HG02981 (cell line): ENCODE measurements around the gene NDUFS3.
A peak's percentile ranks its signal among the peaks of the same experiment; 100 is the strongest.
"Not testable (repeated sequence)": the region's sequence is repeated elsewhere in the genome, so short reads cannot be mapped to it uniquely, and the experiment has no call there.

ENCODE experiments used
- ATAC-seq: cut with Tn5 transposase; IDR thresholded peaks from one replicate; pipeline ENCODE4 v1.9.1; 2021; ENCODE audit warnings: mild to moderate bottlenecking, moderate library complexity; ENCODE audit not compliant: unreplicated experiment

NDUFS3 gene

DNA sequence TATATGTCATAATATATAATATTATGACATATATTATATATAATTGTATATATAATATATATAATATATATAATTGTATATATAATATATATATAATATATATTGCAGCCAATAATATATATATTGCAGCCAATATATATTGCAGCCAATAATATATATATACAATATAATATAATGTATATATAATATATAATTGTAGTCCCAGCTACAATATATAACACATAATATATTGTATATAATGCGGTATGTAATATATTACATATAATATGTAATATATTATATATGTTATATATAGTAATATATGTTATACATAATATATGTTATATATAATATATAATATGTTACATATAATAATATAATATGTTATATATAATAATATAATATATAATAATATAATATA lies 20.2 kb upstream of the NDUFS3 start:
- ATAC-seq: no peak

DNA sequence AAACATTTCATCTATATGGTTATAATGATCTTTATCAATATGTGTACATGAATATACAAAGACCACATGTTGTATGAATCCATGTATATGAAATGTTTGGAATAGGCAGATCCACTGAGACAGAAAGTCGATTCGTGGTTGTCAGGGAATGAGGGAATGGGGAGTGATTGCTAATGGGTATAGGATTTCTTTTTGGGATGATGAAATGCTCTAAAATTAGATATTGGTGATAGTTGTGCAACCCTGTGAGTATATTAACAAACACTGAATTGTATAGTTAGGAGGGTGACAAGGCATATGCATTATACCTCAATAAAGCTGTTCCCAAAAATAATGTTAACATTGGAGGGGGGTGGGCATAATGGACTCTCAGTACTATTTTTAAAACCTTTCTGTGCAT lies 18.4 kb upstream of the NDUFS3 start:
- no peak for ATAC-seq

DNA sequence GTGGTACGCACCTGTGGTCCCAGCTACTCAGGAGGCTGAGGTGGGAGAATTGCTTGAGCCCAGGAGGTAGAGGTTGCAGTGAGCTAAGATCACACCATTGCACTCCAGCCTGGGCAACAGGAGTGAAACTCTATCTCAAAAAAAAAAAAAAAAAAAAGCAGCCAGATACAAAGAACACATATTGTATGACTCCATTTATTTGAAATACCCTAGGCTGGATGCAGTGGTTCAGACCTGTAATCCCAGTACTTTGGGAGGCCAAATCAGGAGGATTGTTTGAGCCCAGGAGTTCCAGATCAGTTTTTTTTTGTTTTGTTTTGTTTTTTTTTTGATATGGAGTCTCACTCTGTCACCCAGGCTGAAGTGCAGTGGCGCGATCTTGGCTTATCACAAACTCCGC lies 16.5 kb upstream of the NDUFS3 start:
- ATAC-seq: not testable (repeated sequence)

DNA sequence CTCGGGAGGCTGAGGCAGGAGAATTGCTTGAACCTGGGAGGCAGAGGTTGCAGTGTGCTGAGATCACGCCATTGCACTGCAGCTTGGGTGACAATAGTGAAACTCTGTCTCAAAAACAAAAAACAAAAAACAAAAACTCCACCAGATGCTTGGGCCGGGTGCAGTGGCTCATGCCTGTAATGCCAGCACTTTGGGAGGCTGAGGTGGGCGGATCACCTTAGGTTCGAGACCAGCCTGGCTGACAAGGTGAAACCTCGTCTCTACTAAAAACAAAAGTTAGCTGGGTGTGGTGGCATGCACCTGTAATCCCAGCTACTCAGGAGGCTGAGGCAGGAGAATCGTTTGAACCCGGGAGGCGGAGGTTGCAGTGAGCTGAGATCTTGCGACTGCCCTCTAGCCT lies 14.5 kb upstream of the NDUFS3 start:
- ATAC-seq: not testable (repeated sequence)

DNA sequence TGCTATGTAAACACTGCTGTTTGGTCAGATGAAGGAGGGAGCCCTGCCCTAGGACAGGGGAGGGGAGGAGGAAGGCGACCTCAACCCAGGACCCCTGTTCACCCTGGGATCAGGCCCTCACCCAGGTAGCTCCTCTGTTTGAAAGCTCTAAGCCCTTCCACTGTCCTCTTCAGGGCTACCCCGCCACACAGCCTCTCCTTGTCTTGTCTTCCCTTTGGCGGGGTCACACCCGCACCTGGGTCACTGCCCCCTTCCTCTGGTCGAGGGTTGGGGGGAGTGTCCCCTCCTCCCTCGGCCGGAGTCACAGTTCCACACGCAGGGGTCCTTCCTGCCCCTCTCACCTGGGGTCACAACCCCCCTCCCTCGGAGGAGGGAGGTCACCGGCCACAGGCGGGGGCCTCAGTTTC lies 13.9 kb upstream of the NDUFS3 start:
- no peak for ATAC-seq

DNA sequence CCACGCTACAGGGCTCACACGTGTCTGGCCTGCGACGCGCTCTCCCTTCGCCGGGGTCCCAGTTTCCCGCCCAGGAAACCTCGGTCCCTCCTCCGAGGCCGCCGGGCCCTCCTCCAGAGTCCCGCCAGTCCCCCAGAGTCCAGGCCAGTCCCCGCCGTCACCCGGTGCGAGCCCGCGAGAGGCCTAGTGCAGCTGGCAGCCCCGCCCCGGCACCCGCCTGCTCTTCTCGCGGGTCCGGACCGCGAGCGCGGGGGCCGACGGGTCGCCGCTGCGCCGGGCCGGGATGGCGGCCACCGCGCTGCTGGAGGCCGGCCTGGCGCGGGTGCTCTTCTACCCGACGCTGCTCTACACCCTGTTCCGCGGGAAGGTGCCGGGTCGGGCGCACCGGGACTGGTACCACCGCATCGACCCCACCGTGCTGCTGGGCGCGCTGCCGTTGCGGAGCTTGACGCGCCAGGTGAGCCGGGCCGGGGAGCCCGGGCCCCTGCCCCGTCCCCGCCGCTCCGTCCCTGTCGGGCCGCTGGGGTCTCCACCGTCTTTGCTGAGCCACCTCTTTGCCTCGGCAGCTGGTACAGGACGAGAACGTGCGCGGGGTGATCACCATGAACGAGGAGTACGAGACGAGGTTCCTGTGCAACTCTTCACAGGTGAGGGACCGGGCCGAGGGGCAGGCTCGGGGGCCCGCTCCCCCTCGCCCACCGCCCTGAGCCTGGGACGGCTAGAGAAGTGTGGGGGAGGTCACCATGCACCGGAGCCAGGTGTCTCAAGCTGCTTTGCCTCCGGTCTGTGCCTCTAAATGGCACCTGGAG lies 13.3 kb upstream of the NDUFS3 start, which contains the start of gene PTPMT1:
Gene PTPMT1, plus strand, starts transcription at position 260 of the 809 bp plus-strand sequence. Its CDS starts 24 bp downstream, at position 284.
- ATAC-seq: peak; percentile 82

DNA sequence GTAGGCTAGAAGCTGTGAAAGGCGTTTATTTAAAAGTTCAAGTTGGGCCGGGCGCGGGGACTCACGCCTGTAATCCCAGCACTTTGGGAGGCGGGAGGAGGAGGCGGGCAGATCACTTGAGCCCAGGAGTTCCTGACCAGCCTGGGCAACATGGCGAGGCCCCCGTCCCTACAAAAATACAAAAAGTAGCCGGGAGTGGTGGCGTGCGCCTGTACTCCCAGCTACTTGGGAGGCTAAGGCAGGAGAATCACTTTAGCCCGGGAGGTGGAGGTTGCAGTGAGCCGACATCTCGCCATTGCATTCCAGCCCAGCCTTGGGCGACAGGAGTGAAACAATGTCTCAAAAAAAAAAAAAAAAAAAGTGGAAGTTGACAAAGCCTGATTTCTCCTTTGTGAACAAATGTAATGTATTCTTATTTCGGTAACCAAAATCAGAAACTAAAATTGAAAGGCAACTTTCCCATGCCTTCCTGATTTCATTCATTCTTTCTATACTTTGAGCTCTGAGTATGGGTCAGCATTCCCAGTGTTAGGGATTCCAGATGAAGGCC lies 12.7 kb upstream of the NDUFS3 start:
- no peak for ATAC-seq

DNA sequence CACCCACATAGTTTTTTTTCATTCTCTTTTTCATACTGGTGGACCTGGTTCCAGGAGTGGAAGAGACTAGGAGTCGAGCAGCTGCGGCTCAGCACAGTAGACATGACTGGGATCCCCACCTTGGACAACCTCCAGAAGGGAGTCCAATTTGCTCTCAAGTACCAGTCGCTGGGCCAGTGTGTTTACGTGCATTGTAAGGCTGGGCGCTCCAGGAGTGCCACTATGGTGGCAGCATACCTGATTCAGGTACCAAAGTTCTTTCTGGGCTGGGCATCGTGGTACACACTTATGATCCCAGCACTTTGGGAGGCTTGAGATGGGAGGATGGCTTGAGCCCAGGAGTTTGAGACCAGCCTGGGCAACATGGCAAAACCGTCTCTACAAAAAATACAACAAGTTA lies 9.2 kb upstream of the NDUFS3 start:
- no peak for ATAC-seq

DNA sequence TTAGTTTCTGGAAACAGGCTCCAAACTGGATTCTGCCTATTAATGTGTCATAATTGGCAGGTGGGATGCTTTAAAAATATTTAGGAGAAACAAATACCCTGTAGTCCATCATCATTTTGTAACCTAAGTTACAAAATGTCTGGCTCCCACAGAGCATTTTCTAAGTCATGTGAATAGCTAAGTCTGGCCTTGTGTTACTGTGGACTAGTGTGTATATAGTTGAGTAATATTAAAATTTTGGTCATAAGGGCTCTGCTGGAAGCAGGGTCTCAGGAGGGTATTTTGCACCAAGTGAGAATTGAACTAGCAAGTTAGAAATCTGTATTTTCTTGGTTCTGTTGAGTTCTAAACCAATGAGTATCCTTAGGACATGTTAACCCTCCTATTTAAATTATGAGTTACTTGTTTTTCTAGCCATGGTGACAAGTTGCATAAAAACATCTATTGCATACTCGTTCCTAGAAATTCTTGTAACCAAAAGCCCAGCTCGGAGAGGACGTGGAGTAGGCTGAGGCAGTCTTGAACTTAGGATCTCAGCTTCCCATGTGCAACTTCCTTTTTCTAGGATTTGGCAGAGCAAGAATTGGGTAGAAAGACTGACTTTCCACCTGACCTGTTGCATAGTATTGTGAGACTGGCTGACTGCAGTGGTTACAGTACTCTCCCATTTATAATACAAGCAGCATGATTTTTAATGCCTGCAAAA lies 8.1 kb upstream of the NDUFS3 start:
- ATAC-seq: no peak

DNA sequence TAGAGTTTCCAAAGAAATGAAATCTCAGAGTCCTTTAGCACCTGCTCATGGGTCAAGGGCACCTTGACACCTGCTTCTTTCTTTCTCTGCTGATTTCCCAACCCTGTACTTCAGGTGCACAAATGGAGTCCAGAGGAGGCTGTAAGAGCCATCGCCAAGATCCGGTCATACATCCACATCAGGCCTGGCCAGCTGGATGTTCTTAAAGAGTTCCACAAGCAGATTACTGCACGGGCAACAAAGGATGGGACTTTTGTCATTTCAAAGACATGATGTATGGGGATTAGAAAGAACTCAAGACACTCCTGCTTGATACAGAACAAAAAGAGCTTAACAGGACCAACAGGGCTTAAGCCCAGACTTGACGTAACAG lies 7.5 kb upstream of the NDUFS3 start:
- ATAC-seq: no peak

DNA sequence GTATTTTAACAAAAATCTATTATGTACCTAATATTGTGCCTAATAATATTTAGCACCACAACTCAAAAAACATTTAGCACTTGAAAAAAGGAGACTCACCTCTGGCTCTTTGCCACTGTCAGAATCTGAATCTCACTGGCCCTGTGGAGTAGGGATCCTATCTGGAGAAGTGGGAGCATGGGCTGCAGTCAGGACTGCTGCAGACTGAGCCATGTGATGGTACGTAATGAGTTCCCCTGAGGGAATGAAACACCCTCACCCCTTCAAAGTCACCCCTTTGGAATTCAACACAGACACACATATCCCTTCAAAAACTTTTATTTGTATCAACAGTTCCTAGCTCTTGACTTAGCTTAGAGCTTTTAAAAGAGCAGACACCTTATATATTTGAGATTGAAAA lies 7.0 kb upstream of the NDUFS3 start:
- ATAC-seq: no peak

DNA sequence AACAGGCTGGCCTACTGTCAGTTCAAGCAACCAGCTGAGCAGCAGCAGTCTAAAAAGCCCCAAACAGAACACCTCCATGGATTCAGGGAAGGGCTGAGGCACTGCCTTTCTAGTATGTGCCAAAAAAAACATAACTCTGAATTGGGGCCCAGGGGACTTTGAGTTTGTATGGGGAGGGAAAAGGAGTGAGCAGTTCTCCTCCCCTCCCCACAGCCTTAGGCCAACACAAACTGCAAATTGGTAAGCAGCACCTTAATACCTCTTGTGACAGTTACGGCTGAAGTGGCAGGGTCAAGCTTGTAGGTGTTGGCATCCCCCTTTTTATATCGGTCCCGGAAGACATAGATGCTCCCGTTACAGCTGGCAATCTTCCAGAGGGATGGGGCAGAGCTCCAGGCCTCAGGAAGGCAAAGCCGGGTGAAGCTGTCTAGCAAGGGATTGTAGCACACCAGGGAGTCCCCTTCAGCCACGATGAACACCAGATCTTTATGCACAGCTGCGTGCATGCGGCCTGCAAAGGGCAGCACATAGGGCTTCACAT lies 6.1 kb upstream of the NDUFS3 start:
- ATAC-seq: no peak

DNA sequence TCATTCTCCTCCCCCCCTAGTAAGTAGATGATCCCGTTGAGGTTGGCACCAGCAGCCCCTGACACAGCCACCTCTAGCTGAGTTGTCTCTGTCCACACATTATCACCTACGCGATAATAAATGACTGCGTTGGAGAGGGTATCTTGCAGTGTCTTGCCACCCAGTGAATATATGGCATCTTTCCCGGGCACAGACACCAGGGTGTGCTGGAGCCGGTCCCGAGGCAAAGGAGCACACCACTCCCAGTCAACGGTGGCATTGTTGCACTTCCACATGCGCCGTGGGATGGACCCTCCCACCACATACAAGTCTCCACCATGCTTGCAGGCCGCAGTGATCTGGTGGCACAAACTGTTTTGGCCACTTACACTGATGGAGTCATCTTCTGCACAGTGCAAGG lies 5.6 kb upstream of the NDUFS3 start:
- no peak for ATAC-seq

DNA sequence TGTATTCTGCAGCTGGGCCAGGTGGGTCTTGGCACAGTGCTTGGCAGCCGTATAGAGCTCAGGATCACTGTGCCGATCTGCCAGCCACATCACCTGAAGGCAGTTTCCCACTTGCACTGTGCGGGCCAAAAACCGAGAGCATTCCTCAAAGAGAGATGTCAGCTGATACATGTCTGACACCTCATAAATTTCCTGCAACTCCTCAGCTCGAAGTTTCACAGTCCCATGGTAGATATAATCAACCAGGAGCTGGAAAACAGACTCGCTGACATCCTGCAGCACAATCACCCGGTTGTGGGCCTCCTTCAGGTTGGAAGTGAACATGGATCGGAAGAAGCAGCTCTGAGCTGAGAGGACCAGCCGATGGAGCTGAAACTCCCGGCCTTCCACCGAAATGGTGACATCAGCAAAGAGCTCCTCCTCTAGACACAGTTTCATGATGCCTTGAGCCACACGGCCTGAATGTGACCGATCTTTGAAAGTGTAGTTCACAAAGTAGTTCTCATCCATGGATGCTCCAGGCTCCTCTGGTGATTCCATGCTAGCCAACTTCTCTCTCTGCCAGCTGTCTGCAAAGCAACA lies 1.3 kb upstream of the NDUFS3 start:
- ATAC-seq: no peak

DNA sequence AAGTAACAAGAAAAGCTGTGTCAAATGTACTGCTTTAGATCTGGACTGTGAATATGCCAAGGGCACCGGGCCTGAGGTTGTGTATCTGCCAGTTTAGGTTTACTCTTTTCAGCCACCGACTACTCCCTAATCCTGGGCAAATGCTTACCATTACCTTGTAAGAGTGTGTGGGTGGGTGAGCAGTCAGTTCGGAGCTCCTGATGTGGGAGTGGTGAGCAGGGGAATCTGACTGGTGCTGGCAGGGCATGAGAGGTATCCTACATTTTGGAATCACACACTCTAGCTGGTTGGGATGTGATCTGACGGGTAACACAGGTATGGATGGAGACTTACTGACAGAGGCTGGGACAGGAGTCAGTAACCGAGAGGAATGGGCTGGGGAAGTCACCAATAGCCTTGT lies 5.0 kb downstream of the NDUFS3 start:
- no peak for ATAC-seq

DNA sequence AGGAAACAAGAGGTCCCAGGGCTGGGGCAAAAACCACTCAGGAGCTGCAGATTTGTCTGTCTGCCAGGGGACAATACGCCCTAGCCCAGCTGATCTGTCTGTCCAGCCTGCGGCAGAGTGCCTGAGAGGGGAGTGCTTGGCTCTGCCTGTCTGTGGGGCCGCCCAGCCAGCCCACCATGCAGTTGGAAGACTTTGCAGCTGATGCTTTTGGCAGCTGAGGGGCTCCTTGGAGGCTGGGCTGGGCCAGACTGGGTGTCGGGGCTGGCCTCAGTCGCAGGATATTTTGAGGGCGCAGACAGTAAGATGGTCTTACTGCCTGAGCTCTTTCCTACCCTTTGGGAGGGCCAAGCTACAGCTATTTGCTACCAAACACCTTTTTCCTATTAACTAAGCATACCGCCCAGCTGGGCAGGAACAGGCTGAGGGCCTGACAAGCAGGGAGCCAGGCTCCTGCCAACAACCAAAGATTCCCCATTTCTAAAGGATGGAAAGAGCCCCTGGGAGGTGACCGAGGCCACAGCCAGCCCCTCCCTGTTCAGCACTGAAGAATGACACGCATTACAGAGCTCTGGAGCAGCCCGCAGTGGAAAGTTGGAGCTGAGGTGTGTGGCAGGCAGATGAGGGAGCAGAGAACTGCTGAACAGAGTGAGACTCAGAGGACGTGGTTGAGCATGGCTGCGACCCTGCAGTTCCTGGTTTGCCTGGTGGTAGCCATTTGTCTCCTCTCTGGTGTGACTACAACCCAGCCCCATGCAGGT lies 7.4 kb downstream of the NDUFS3 start, which contains the start of gene FAM180B:
Gene FAM180B, plus strand, starts transcription at position 581 of the 758 bp plus-strand sequence. Its CDS starts 91 bp downstream, at position 672.
- no peak for ATAC-seq

DNA sequence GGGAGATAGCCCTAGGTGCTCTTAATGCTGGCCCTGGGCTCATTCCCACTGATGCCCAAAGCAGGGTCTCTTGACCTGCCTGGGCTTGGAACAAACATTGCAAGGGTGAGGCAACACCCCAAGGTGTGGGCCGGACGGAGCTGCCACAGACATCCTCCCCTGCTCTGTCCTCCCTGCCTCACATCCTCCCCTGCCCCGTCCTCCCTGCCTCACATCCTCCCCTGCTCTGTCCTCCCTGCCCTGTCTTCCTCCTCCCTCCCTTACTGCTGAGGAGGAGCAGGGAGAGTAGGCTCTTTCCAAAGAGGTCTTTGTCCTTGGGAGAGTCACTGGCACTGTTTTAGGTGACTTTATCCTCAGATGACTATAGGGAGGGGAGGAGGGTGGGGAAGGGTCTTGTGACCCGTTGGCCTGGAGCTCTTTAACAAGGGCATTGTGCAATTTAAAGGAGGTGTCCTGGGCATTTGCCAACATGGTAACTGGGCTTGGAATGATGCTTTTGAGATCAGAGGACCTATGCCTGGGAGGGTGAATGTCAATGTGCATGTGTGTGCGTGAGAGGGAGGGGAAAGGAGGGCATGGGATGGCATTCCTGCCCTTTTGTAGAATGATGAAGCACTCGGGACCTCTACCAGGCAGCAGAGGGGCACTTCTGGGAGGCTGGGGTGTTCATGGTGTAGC lies 8.3 kb downstream of the NDUFS3 start:
- no peak for ATAC-seq

DNA sequence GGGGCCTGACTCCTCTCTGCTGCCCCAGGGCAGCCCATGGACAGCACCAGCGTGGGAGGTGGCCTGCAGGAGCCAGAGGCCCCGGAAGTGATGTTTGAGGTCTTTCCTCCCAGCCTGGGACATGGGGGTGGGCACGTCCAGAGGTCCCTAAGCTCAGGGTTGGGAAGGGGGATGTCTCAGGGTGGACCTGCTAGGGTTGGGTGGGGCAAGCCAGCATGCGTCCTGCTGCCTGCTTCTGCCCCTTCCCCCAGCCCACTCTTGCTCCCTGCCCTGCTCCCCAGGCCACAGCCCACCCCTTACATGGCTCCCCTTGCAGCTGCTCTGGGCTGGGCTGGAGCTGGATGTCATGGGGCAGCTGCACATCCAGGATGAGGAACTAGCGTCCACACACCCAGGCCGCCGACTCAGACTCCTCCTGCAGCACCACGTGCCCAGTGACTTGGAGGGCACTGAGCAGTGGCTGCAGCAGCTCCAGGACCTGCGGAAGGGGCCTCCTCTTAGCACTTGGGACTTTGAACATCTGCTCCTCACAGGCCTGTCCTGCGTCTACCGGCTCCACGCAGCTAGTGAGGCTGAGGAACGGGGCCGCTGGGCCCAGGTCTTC lies 9.0 kb downstream of the NDUFS3 start:
- no peak for ATAC-seq

DNA sequence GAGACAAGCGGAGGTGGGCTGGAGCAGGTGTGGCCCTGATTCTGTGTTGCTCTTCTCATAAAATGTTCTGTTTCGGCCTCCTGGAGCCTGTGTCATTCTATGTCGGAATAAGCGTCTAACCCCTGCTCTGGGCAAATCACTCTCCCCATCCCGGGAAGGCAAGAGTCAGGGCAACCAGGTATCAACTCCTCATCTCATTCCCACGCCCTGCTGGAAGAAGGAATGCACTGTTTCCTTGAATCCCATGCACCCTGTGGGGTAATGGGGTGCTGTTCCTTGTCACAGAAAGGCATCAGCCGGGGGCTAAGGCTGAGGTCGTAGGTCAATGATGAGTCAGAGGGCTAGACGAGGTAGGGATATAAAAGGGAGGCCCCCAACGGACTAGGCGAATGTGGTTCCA lies 10.2 kb downstream of the NDUFS3 start:
- ATAC-seq: no peak

DNA sequence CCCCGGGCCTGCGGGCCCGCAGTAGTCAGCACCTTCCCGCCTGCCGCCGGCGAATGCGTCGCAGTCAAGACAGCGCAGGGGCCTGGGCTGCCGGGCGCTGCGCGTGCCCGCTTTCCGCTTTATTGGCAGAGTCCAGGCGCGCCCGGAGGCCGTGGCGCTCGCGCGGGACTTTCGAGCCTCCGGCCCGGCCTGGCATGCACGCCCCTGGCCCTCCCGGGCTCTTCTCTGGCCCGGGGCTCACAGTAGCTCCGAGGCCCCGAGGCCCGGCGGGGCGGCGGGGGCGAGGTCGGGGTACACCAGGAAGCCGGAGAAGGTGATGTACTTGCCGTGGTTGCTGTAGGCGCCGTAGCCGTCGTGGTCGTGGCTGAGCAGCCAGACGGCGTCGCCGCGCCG lies 10.7 kb downstream of the NDUFS3 start:
- no peak for ATAC-seq
